Endothelial cell of umbilical vein (primary cell): Measurements from ENCODE around the gene GBP7. TPM values are rescaled to one million over a fixed set of nuclear protein-coding genes. Genes with fewer than 3 reads are reported as not detected.
A peak's percentile ranks its signal among the peaks of the same experiment; 100 is the strongest.

Source experiments
- BruUV-seq: library from RNA; stranded (reverse); fragments of 400-500 nt; replicated peaks from 2 replicates; lab custom pipeline; 2021; lab: Mats Ljungman, UMichigan
- CTCF ChIA-PET: fragments of 300-600, 350-600 bp; sonication (Branson Sonifier 250); formaldehyde crosslinking; loops from one replicate; lab custom pipeline; 2021; ENCODE audit warnings: antibody characterized with exemption, inconsistent platforms; lab: Charles Lee
- POLR2A ChIA-PET: fragments of 300-600, 350-600 bp; sonication (Branson Sonifier 250); formaldehyde crosslinking; loops from one replicate; lab custom pipeline; 2021; ENCODE audit warnings: antibody characterized with exemption, inconsistent platforms; lab: Charles Lee
- DNase-seq: peaks from one replicate; pipeline ENCODE4 v3.0.0-alpha.2; 2011; ENCODE audit warnings: low read depth, low spot score
- FAIRE-seq: peaks from 2 replicates; lab custom pipeline; 2011; peaks lifted over from hg19 to GRCh38; lab: Jason Lieb, UNC
- H2AFZ ChIP-seq: 2 replicates; pipeline ENCODE4 v1.6.0; 2012; ENCODE audit warnings: low read depth, low read length, control low read depth, inconsistent platforms
- H3K27ac ChIP-seq: 2 replicates; pipeline ENCODE4 v1.5.1; 2011; ENCODE audit warnings: low read depth, mild to moderate bottlenecking, control low read depth, low read length, moderate library complexity; ENCODE audit not compliant: insufficient read depth
- H3K27me3 ChIP-seq, 2 experiments: 2 replicates each; pipeline versions ENCODE4 v1.6.0 to v1.6.1; 2011; ENCODE audit warnings: low read length in 2 of 2, mixed read lengths in 1 of 2; ENCODE audit not compliant: control insufficient read depth in 2 of 2, insufficient read depth in 2 of 2
- H3K36me3 ChIP-seq, 2 experiments: 2 replicates in 1 of 2; 3 replicates in 1 of 2; pipeline ENCODE4 v1.5.1; 2011; ENCODE audit warnings: low read length in 2 of 2, mild to moderate bottlenecking in 1 of 2, moderate library complexity in 1 of 2; ENCODE audit not compliant: control insufficient read depth in 2 of 2, insufficient read depth in 2 of 2; ENCODE audit errors: extremely low read depth in 1 of 2
- H3K4me1 ChIP-seq: 3 replicates; pipeline ENCODE4 v1.5.1; 2011; ENCODE audit warnings: mild to moderate bottlenecking, low read length; ENCODE audit not compliant: control insufficient read depth, insufficient read depth; ENCODE audit errors: extremely low read depth
- H3K4me2 ChIP-seq: 2 replicates; pipeline ENCODE4 v1.6.1; 2011; ENCODE audit warnings: low read length, control low read depth, mixed read lengths; ENCODE audit not compliant: insufficient read depth
- H3K4me3 ChIP-seq, 3 experiments: fragments of 200-600 bp in 1 of 3; sonication (generic), shearing (Covaris generic) in 1 of 3; replicated peaks in 1 of 3; 2 replicates each; pipeline ENCODE4 v1.5.1; 2011 to 2016; ENCODE audit warnings: control low read depth in 3 of 3, low read length in 3 of 3, mild to moderate bottlenecking in 2 of 3, inconsistent platforms in 1 of 3, low read depth in 1 of 3, moderate library complexity in 1 of 3; ENCODE audit not compliant: insufficient read depth in 1 of 3
- H3K79me2 ChIP-seq: 2 replicates; pipeline ENCODE4 v1.6.0; 2012; ENCODE audit warnings: low read length, inconsistent platforms; ENCODE audit not compliant: control insufficient read depth, insufficient read depth
- H3K9ac ChIP-seq: replicated peaks from 2 replicates; pipeline ENCODE3; 2011; ENCODE audit warnings: low read length, control low read depth; ENCODE audit not compliant: insufficient read depth; ENCODE audit errors: extremely low read depth
- H3K9me1 ChIP-seq: replicated peaks from 3 replicates; pipeline ENCODE4 v1.6.0; 2011; ENCODE audit warnings: mild to moderate bottlenecking, low read length; ENCODE audit not compliant: control insufficient read depth, insufficient read depth; ENCODE audit errors: extremely low read depth
- H3K9me3 ChIP-seq: replicated peaks from 2 replicates; pipeline ENCODE4 v1.5.1; 2012; ENCODE audit warnings: low read length, inconsistent platforms; ENCODE audit not compliant: control insufficient read depth, insufficient read depth
- H4K20me1 ChIP-seq: replicated peaks from 2 replicates; pipeline ENCODE3; 2011; ENCODE audit warnings: mild to moderate bottlenecking, low read length; ENCODE audit not compliant: control insufficient read depth, insufficient read depth; ENCODE audit errors: extremely low read depth
- CTCF ChIP-seq, 2 donors: IDR thresholded peaks; 1 replicate in 1 of 2; 2 replicates in 1 of 2; pipeline ENCODE4 v1.5.1; 2011; ENCODE audit warnings: low read length in 2 of 2, mild to moderate bottlenecking in 2 of 2, moderate library complexity in 2 of 2, control low read depth in 1 of 2, inconsistent platforms in 1 of 2, low read depth in 1 of 2; ENCODE audit not compliant: insufficient read depth in 1 of 2; ENCODE audit errors: extremely low read depth in 1 of 2
- EZH2 ChIP-seq: IDR thresholded peaks from 2 replicates; pipeline ENCODE4 v1.6.1; 2012; ENCODE audit warnings: borderline replicate concordance, low read depth, mild to moderate bottlenecking, moderate library complexity, low read length, inconsistent platforms; ENCODE audit not compliant: severe bottlenecking
- FOS ChIP-seq: IDR thresholded peaks from 2 replicates; pipeline ENCODE4 v1.6.1; 2011; ENCODE audit warnings: mild to moderate bottlenecking, low read length, moderate library complexity, borderline replicate concordance; ENCODE audit not compliant: insufficient read depth
- GATA2 ChIP-seq: IDR thresholded peaks from 2 replicates; pipeline ENCODE4 v1.7.0; 2011; ENCODE audit warnings: low read depth, mild to moderate bottlenecking, moderate library complexity, mixed read lengths, low read length; ENCODE audit not compliant: insufficient read length, insufficient read depth
- JUN ChIP-seq: IDR thresholded peaks from 2 replicates; pipeline ENCODE4 v1.6.1; 2011; ENCODE audit warnings: borderline replicate concordance, low read depth; ENCODE audit not compliant: insufficient read length, insufficient read depth
- MAX ChIP-seq: IDR thresholded peaks from 2 replicates; pipeline ENCODE4 v1.6.1; 2011; ENCODE audit not compliant: insufficient read depth, insufficient read length
- MYC ChIP-seq: IDR thresholded peaks from one replicate; pipeline ENCODE4 v1.6.1; 2011; ENCODE audit warnings: mild to moderate bottlenecking, low read depth, low read length
- POLR2A ChIP-seq: IDR thresholded peaks from 2 replicates; pipeline ENCODE4 v1.6.1; 2012; ENCODE audit warnings: low read depth, mild to moderate bottlenecking, control low read depth, low read length
- POLR2AphosphoS5 ChIP-seq: IDR thresholded peaks from 2 replicates; pipeline ENCODE4 v1.6.1; 2012; ENCODE audit warnings: low read depth, mild to moderate bottlenecking, control low read depth, low read length, moderate library complexity; ENCODE audit not compliant: insufficient read depth
- dilution Hi-C: fragments of 300-500 bp; cut with MboI; formaldehyde crosslinking; loops from one replicate; pipeline ENCODE4 v1.15.0; 2019; ENCODE audit warnings: low sequenced_read_pairs; ENCODE audit not compliant: extremely low pct_ligation_motif_present
- intact Hi-C: fragments of 100-400 bp; cut with micrococcal nuclease; formaldehyde crosslinking; loops from one replicate; pipeline ENCODE4 v1.10.0; 2022
- polyA plus RNA-seq, 4 experiments: library from polyadenylated mRNA; depleted of rRNA in 3 of 4; stranded (reverse) in 3 of 4; unstranded in 1 of 4; fragments of >200 nt; gene quantifications; 2 replicates each; pipeline versions ENCODE4 v1.2.1 to v1.2.3, GENCODE V29; 2011 to 2012; ENCODE audit warnings: missing spikeins in 1 of 4
- total RNA-seq: library from RNA; stranded (reverse); gene quantifications from 2 replicates; pipeline ENCODE4 v1.2.3, GENCODE V29; 2021

The GBP7 gene
- total and polyA plus RNA-seq, 2 donors (not counting 3 experiments of a cell fraction or from before 2014, with no cell fraction given), result not detected

- Histone ChIP-seq H3K4me2 (peak within 1 kb of the TSS; percentile 100), H2AFZ (peak within 1 kb of the TSS; percentile 99), H3K9ac (peak within 1 kb of the TSS; percentile 68), H3K27ac (peak within 1 kb of the TSS; percentile 65), H3K9me1 (no peaks in the 10 kb centered on the region), H4K20me1 (no peaks in the 10 kb centered on the region), H3K4me3 (peak within 1 kb of the TSS; percentile 46 to 92 (median 89)), H3K27me3 (no peaks in the 10 kb centered on the region), H3K4me1 (peaks cover 30% of the 10 kb centered on the region), H3K36me3 (peaks cover 0 to 2% of the 10 kb centered on the region in 2 experiments), H3K79me2 (no peaks in the 10 kb centered on the region), H3K9me3 (no peaks in the 10 kb centered on the region)
- peak; percentile 85 for DNase-seq
- BruUV-seq, result no TSS peak
- peak; percentile 66 for FAIRE-seq
- intact Hi-C loops, result loop anchor here (2.0 kb wide), 2 partner anchors 61 to 103 kb away; partner anchors contain the start of genes GBP1 and GBP3
- CTCF ChIA-PET, result interaction anchor here (1.3 to 3.8 kb wide), 2 partner anchors 40 to 128 kb away, joined by 4 to 18 read pairs; no protein-coding TSS in a partner anchor
- dilution Hi-C loops, result no loop called here
- POLR2A ChIA-PET, result no interaction called here
- TF ChIP-seq EZH2, result no peak
- TF ChIP-seq POLR2A, result no peak
- TF ChIP-seq FOS, result peak; percentile 90
- TF ChIP-seq GATA2, result peak; percentile 79
- no peak for TF ChIP-seq MAX
- TF ChIP-seq JUN, result peak; percentile 78
- TF ChIP-seq POLR2AphosphoS5, result no peak
- TF ChIP-seq CTCF (IDR thresholded peaks at IDR 0.05; ENCODE audit: extremely low read depth in 1 of 2, insufficient read depth in 1 of 2, low read depth in 1 of 2, low read length in 2 of 2), result no peak
- TF ChIP-seq MYC, result no peak
Observed at GRCh38 chr1:89125913-89126580, 49.8 kb downstream of the GBP7 start, which contains the start of gene GBP2. GBP2 (minus strand) TSS chr1:89126114; CDS start chr1:89121966, 4,148 bp downstream.
